RWPE2 (cell line): ENCODE data around the gene GTF2IRD1.
"Not testable (repeated sequence)": the region's sequence is repeated elsewhere in the genome, so short reads cannot be mapped to it uniquely, and the experiment has no call there.

Experiments used
- ATAC-seq: fragments of 200-7000 bp; cut with Tn5 transposase; 3 replicates; pipeline ENCODE4 v1.9.1; 2021; ENCODE audit warnings: low read depth
- DNase-seq: peaks from one replicate; pipeline ENCODE4 v3.0.0-alpha.2; 2020; ENCODE audit warnings: low spot score
- H3K27ac ChIP-seq: fragments of 450-650 bp; 2 replicates; pipeline ENCODE4 v1.5.1; 2017; ENCODE audit warnings: mild to moderate bottlenecking; ENCODE audit not compliant: poor library complexity, severe bottlenecking
- H3K27me3 ChIP-seq: fragments of 250-450 bp; sonication (Bioruptor Pico); 2 replicates; pipeline ENCODE4 v1.5.1; 2021; ENCODE audit warnings: mild to moderate bottlenecking, moderate library complexity; ENCODE audit not compliant: insufficient read depth, poor library complexity, severe bottlenecking
- H3K36me3 ChIP-seq: fragments of 250-450 bp; sonication (Bioruptor Pico); 2 replicates; pipeline ENCODE4 v1.5.1; 2020; ENCODE audit warnings: low read depth, mild to moderate bottlenecking, moderate library complexity
- H3K4me1 ChIP-seq: fragments of 250-450 bp; sonication (Bioruptor Pico); 2 replicates; pipeline ENCODE4 v1.5.1; 2021; ENCODE audit warnings: mild to moderate bottlenecking, moderate library complexity; ENCODE audit not compliant: insufficient read depth, poor library complexity, severe bottlenecking
- H3K4me3 ChIP-seq: fragments of 250-450 bp; sonication (Bioruptor Pico); 2 replicates; pipeline ENCODE4 v1.5.1; 2021; ENCODE audit warnings: mild to moderate bottlenecking, moderate library complexity; ENCODE audit not compliant: severe bottlenecking
- H3K9me3 ChIP-seq: fragments of 250-450 bp; sonication (Bioruptor Pico); 2 replicates; pipeline ENCODE4 v1.5.1; 2021; ENCODE audit warnings: mild to moderate bottlenecking, moderate library complexity; ENCODE audit not compliant: severe bottlenecking
- TF ChIP-seq, protein P1 (sequence below): fragments of 450-650 bp; IDR thresholded peaks from one replicate; pipeline ENCODE4 v1.5.1; 2017; ENCODE audit warnings: mild to moderate bottlenecking, moderate library complexity; ENCODE audit not compliant: poor library complexity, severe bottlenecking

GTF2IRD1 gene

DNA sequence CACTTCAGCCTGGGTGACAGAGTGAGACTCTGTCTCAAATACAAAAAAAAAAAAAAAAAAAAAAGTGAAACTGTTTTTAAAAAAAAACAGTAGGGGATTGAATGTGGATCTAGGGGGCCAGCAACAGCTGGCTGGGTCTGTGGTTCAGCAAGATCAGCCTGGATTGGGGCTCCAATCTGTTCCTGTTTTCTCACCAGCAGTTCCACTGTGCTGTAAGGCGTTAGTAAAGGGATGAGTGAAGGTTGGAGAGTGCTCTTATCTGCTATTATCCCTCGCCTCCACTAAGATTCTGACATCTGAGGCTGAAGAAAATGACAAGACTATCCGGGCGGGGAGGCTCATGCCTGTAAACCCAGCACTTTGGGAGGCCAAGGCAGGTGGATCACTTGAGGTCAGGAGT lies 41.6 kb upstream of the GTF2IRD1 start:
- ATAC-seq (no peak; the same call in 2 of the 3 replicates), DNase-seq (no peak)
- Histone ChIP-seq H3K4me3 (no peak overlapping the region), H3K9me3 (no peaks in the 10 kb centered on the region), H3K27ac (no peak overlapping the region), H3K36me3 (no peaks in the 10 kb centered on the region), H3K27me3 (no peaks in the 10 kb centered on the region), H3K4me1 (no peaks in the 10 kb centered on the region)
- TF ChIP-seq, protein P1, sequence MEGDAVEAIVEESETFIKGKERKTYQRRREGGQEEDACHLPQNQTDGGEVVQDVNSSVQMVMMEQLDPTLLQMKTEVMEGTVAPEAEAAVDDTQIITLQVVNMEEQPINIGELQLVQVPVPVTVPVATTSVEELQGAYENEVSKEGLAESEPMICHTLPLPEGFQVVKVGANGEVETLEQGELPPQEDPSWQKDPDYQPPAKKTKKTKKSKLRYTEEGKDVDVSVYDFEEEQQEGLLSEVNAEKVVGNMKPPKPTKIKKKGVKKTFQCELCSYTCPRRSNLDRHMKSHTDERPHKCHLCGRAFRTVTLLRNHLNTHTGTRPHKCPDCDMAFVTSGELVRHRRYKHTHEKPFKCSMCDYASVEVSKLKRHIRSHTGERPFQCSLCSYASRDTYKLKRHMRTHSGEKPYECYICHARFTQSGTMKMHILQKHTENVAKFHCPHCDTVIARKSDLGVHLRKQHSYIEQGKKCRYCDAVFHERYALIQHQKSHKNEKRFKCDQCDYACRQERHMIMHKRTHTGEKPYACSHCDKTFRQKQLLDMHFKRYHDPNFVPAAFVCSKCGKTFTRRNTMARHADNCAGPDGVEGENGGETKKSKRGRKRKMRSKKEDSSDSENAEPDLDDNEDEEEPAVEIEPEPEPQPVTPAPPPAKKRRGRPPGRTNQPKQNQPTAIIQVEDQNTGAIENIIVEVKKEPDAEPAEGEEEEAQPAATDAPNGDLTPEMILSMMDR, result no peak

- no peaks in the 10 kb centered on the region for H3K9me3 ChIP-seq
- TF ChIP-seq, protein P1, result no peak
- no peaks in the 10 kb centered on the region for H3K27me3 ChIP-seq
- no peak overlapping the region for H3K27ac ChIP-seq
- H3K4me1 ChIP-seq, result no peaks in the 10 kb centered on the region
- no peaks in the 10 kb centered on the region for H3K36me3 ChIP-seq
- DNase-seq, result no peak
- ATAC-seq, result no peak
- no peak overlapping the region for H3K4me3 ChIP-seq
Measured at GRCh38 chr7:74412603-74413002, 41.1 kb upstream of the GTF2IRD1 start.

GRCh38 chr7:74414595-74415333 lies 38.9 kb upstream of the GTF2IRD1 start:
- not testable (repeated sequence) for H3K4me1 ChIP-seq, H3K4me3 ChIP-seq, H3K27ac ChIP-seq, ATAC-seq, H3K36me3 ChIP-seq, DNase-seq, H3K9me3 ChIP-seq, H3K27me3 ChIP-seq

DNA sequence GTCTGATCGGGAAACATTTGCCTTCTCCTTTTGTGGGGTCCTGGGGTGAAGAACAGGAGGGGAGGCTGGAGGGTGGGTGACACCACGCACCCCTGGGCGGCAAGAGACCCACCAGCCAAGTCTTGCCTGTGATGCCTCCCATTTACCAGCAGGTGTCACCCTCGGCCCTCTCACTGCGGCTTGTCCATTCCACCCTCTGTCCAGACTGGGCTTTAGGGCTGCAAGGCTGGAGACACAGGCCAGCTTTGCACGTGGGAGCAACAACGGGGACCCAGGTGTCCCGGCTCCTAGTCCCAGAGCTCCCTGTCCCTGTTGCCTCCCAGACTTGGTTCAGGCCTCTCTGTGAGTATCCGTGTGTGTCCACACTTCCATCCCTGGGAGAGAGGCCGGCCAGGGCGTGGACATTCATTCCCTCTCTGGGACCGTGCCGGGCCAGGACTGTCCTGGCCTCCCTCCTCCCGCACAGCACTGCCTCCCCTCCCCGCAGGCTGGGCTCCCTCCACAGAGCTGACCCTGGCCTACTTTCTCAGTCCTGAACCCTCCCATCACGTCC lies 36.2 kb upstream of the GTF2IRD1 start:
- no peak overlapping the region for H3K27ac ChIP-seq
- ATAC-seq, result peak; percentile 86

DNA sequence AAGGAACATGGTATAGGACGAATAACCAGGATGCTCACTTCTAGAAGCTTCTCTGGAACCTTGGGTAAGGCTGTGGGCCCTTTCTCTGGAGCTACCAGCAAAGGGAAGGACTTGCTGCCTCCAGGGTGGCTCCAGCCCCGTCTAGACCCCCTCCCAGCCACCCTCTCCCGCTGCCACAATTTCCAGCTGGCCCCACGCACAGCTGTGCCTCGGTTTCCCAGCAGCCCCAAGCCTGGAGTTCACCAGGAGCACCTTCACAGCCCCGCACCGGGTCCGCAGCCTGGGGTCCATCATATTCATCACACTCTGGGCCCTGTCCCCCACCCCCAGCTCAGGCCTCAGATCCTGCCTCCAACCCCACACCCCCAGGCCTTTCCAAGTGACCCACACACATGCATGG lies 35.6 kb upstream of the GTF2IRD1 start:
- DNase-seq, result no peak
- H3K27me3 ChIP-seq, result no peaks in the 10 kb centered on the region
- no peaks in the 10 kb centered on the region for H3K9me3 ChIP-seq
- no peaks in the 10 kb centered on the region for H3K4me1 ChIP-seq
- ATAC-seq, result no peak
- H3K4me3 ChIP-seq, result no peak overlapping the region
- H3K36me3 ChIP-seq, result no peaks in the 10 kb centered on the region
- H3K27ac ChIP-seq, result no peak overlapping the region
- TF ChIP-seq, protein P1, result no peak

More for the DNA sequence above, 36.2 kb upstream of the GTF2IRD1 start:
- no peaks in the 10 kb centered on the region for H3K27me3 ChIP-seq
- no peaks in the 10 kb centered on the region for H3K4me1 ChIP-seq
- no peak overlapping the region for H3K4me3 ChIP-seq
- no peak for DNase-seq
- H3K36me3 ChIP-seq, result no peaks in the 10 kb centered on the region
- H3K9me3 ChIP-seq, result no peaks in the 10 kb centered on the region
- TF ChIP-seq, protein P1, result peak; percentile 95
